Large intestine (tissue), 3 donors: ENCODE data around the gene SETD1B. TPM values are rescaled to one million over a fixed set of nuclear protein-coding genes. Genes with fewer than 3 reads are reported as not detected.

Experiments
- DNase-seq, 2 donors: peaks; one replicate each; pipeline versions ENCODE4 v3.0.0 to v3.0.0-alpha.2; 2013
- H3K27ac ChIP-seq: one replicate; pipeline ENCODE4 v1.5.1; 2013; ENCODE audit warnings: low read length
- H3K27me3 ChIP-seq: 2 replicates; pipeline ENCODE4 v1.6.1; 2013; ENCODE audit warnings: low read length; ENCODE audit not compliant: control insufficient read depth, insufficient read depth
- H3K36me3 ChIP-seq: 2 replicates; pipeline ENCODE4 v1.6.1; 2013; ENCODE audit warnings: low read length; ENCODE audit not compliant: control insufficient read depth, insufficient read depth
- H3K4me1 ChIP-seq: one replicate; pipeline ENCODE4 v1.6.1; 2013; ENCODE audit warnings: low read length; ENCODE audit not compliant: control insufficient read depth, insufficient read depth
- H3K4me3 ChIP-seq: one replicate; pipeline ENCODE4 v1.5.1; 2013; ENCODE audit warnings: low read length
- H3K9me3 ChIP-seq: one replicate; pipeline ENCODE4 v1.6.1; 2013; ENCODE audit warnings: mild to moderate bottlenecking, low read depth, low read length, moderate library complexity; ENCODE audit not compliant: control insufficient read depth
- WGBS: methylation state at CpG from one replicate; pipeline ENCODE4 v1.1.5; 2013; ENCODE audit warnings: low lambda C conversion rate; ENCODE audit not compliant: insufficient coverage; 5-methylcytosine and 5-hydroxymethylcytosine counted together
- polyA plus RNA-seq: library from polyadenylated mRNA; unstranded; fragments of 120-200 nt; gene quantifications from one replicate; pipeline ENCODE4 v1.2.1, GENCODE V29; 2013

SETD1B gene
- polyA plus RNA-seq, 1 donor = 14.2 TPM

GRCh38 chr12:121796855-121797751 lies 6.7 kb upstream of the SETD1B start:
- WGBS = no CpG with 5 or more reads among the region's 39 CpGs
- peak; percentile 97 to 99 for DNase-seq
- Histone ChIP-seq H3K9me3 (peaks cover 3% of the 10 kb centered on the region), H3K4me3 (peak overlapping the region; percentile 52), H3K4me1 (peaks cover 57% of the 10 kb centered on the region), H3K27ac (peak overlapping the region; percentile 94), H3K36me3 (peaks cover 18% of the 10 kb centered on the region), H3K27me3 (no peaks in the 10 kb centered on the region)

DNA sequence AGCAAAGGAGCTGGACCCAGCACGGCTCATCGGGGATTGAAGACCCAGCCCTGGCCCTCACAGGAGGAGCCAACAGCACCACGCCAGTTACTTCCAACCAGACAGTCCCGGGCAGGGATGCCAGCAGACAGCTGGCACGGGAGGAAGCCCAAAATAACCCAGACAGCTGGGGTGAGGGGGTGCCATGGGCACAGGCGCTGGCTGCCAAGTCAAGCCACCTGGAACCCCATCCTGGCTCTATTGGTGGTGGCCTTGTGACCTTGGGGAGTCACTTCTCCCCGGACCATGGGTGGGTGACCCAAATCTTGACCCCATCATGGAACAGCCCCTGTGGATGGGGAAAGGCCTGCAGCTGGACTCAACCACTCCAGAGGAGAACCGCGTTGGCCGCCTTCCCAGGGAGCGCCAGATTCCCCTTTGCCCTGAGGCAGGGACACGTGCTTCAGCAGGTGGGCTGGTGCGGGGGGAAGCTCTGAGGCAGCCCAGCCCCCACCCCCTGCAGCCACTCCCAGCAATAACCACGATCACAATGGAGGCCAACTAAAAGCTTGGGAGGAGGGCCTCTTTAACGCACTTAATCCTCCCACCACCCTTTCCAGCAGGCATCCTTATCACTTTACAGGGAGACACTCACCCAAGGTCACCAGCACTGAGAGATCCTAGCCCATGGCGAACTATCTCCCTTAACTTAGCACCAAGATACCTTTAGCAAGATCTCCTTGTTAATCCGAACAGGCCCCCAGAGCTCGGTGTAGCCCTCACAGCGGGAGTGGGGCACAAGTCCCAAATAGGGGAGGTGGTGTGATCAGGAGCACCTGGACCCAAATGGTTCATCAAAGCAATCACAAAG lies 5.6 kb upstream of the SETD1B start:
- WGBS = no CpG with 5 or more reads among the region's 19 CpGs
- H3K4me1 ChIP-seq = peaks cover 50% of the 10 kb centered on the region
- DNase-seq = peak; percentile 84 to 91
- H3K27me3 ChIP-seq = no peaks in the 10 kb centered on the region
- H3K4me3 ChIP-seq = peak overlapping the region; percentile 54
- peaks cover 3% of the 10 kb centered on the region for H3K9me3 ChIP-seq
- H3K27ac ChIP-seq = peak overlapping the region; percentile 94
- peaks cover 18% of the 10 kb centered on the region for H3K36me3 ChIP-seq

GRCh38 chr12:121798787-121799155 lies 5.0 kb upstream of the SETD1B start:
- DNase-seq = peak in 1 of 2 donors; percentile 59

GRCh38 chr12:121799156-121799841 lies 4.5 kb upstream of the SETD1B start:
- Histone ChIP-seq H3K4me1 (peaks cover 44% of the 10 kb centered on the region), H3K36me3 (peaks cover 18% of the 10 kb centered on the region)
- no CpG with 5 or more reads among the region's 30 CpGs for WGBS

More at GRCh38 chr12:121798787-121799155, 5.0 kb upstream of the SETD1B start:
- Histone ChIP-seq H3K4me1 (peaks cover 48% of the 10 kb centered on the region), H3K27ac (peak overlapping the region; percentile 94), H3K36me3 (peaks cover 18% of the 10 kb centered on the region), H3K27me3 (no peaks in the 10 kb centered on the region), H3K4me3 (peak overlapping the region; percentile 54), H3K9me3 (peaks cover 3% of the 10 kb centered on the region)
- WGBS = no CpG with 5 or more reads among the region's 10 CpGs

GRCh38 chr12:121799842-121800693 lies 3.7 kb upstream of the SETD1B start:
- peak; percentile 87 to 94 for DNase-seq
- Histone ChIP-seq H3K27me3 (no peaks in the 10 kb centered on the region), H3K4me1 (peaks cover 38% of the 10 kb centered on the region), H3K27ac (peak overlapping the region; percentile 94), H3K9me3 (peaks cover 3% of the 10 kb centered on the region), H3K36me3 (peaks cover 17% of the 10 kb centered on the region), H3K4me3 (peak overlapping the region; percentile 54)
- no CpG with 5 or more reads among the region's 84 CpGs for WGBS

More at GRCh38 chr12:121799156-121799841, 4.5 kb upstream of the SETD1B start:
- Histone ChIP-seq H3K27ac (peak overlapping the region; percentile 94), H3K4me3 (peak overlapping the region; percentile 54), H3K9me3 (peaks cover 3% of the 10 kb centered on the region), H3K27me3 (no peaks in the 10 kb centered on the region)
- peak in 1 of 2 donors; percentile 77 for DNase-seq

- peaks cover 9% of the 10 kb centered on the region for H3K36me3 ChIP-seq
- peak in 1 of 2 donors; percentile 74 for DNase-seq
- peaks cover 33% of the 10 kb centered on the region for H3K4me1 ChIP-seq
- peak overlapping the region; percentile 64 for H3K4me3 ChIP-seq
- peaks cover 3% of the 10 kb centered on the region for H3K9me3 ChIP-seq
- WGBS = no CpG with 5 or more reads among the region's 86 CpGs
- peak overlapping the region; percentile 98 for H3K27ac ChIP-seq
- H3K27me3 ChIP-seq = no peaks in the 10 kb centered on the region
Measured at GRCh38 chr12:121800694-121801594, 2.9 kb upstream of the SETD1B start.

DNA sequence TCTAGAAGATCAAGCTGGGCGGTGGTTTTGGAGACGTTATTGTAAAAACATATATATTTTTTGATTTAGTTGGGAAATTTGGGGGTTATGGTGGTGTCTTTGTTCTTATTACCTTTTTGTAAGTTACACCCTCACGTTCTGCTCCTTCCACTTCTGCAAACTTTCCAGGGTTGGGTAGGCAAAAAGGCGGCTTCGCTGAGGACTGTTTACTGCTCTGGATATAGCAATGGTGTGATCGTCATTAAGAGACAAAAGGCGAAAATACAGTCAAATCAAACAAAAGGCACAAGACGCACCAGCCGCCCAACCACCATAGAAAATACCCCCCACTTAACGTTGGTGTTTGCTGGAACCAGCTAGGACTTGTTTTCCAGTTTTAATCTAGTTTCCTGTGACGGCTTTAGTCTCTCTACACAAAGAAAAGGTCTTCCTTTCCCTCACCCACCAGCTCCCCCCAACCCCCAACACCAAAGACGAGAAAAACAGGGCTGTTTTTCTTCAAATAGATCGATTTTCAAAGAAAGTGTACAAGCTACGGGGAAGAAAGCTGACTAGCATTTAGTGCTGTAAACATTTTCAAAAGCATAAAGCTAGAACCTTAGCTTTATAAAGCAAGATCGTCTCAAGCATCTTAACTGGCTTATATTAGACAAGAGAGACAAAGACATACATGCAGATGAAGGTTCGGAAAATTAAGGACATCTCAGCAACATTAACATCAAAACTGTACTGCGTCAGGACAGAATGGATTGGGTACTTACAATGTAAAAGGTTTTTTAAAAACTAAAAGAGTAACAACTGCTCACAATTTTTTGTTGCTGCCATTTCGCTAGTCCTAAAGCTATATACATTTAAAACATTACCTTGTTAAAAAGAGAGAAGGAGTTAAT lies 2.0 kb upstream of the SETD1B start:
- WGBS = 0% methylated on average over 7 of the region's 18 CpGs
- H3K4me3 ChIP-seq = peak overlapping the region; percentile 64
- peaks cover 32% of the 10 kb centered on the region for H3K4me1 ChIP-seq
- no peaks in the 10 kb centered on the region for H3K27me3 ChIP-seq
- H3K36me3 ChIP-seq = peaks cover 3% of the 10 kb centered on the region
- H3K27ac ChIP-seq = peak overlapping the region; percentile 98
- H3K9me3 ChIP-seq = peaks cover 3% of the 10 kb centered on the region
- peak in 1 of 2 donors; percentile 51 for DNase-seq

DNA sequence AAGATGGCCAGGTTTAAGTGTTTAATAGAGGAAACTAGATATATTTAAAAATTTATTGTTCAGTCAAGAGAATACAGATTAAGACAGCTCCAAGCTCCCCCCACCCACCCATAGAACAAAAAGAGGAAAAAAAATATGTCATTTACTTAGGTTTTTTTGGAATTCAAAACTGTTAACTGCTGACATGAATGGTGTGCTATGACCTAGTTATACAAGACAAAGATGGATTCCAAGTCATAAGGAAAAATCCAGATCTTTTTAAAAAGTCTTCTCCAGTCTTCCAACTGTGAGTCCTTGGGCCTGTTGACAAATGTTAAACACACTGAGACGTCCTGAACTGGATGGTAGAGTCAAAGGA lies 1.3 kb upstream of the SETD1B start:
- H3K4me3 ChIP-seq = peak overlapping the region; percentile 64
- no peak for DNase-seq
- H3K27me3 ChIP-seq = no peaks in the 10 kb centered on the region
- no CpG with 5 or more reads among the region's 1 CpG for WGBS
- H3K27ac ChIP-seq = peak overlapping the region; percentile 98
- peaks cover 3% of the 10 kb centered on the region for H3K9me3 ChIP-seq
- H3K4me1 ChIP-seq = peaks cover 35% of the 10 kb centered on the region
- peaks cover 3% of the 10 kb centered on the region for H3K36me3 ChIP-seq
